ENCODE data around the gene OSBP2. TPM values are rescaled to one million over a fixed set of nuclear protein-coding genes. Genes with fewer than 3 reads are reported as not detected.

OSBP2 gene
- total and polyA plus RNA-seq, 10 donors = 0.38 to 41.4 (median 6.5) TPM

Small RNA genes lying within 50 kb of the gene (microRNA-seq; reads per million reads assigned to microRNA genes)
- gene MIR3200 = 10.2 to 22.8 (median 19.5) reads per million in 3 donors

Small RNA genes lying within 50 kb of the gene (small RNA-seq; reads per million reads assigned to genes)
- gene MIR3200 = 0.07 to 0.48 (median 0.28) reads per million in 4 donors

Other genes starting within 250 kb of the OSBP2 start
- gene SEC14L3, start 222.9 kb upstream of the OSBP2 start, total RNA-seq = not detected
- gene SEC14L3, start 222.9 kb upstream of the OSBP2 start, polyA plus RNA-seq = not detected
- 1 to 10 TPM in 3 of 7 donors, under 1 TPM in 4; 0.18 to 1.6 (median 0.68) TPM for gene SEC14L4, start 189.2 kb upstream of the OSBP2 start, total RNA-seq
- gene SEC14L4, start 189.2 kb upstream of the OSBP2 start, polyA plus RNA-seq = under 1 TPM; 0.03 to 0.29 (median 0.07) TPM
- under 1 TPM in 5 of 7 donors, not detected in 2; 0.16 to 0.56 (median 0.23) TPM for gene SEC14L6, start 148.1 kb upstream of the OSBP2 start, total RNA-seq
- under 1 TPM; 0.03 to 0.06 (median 0.04) TPM for gene SEC14L6, start 148.1 kb upstream of the OSBP2 start, polyA plus RNA-seq
- gene GAL3ST1, start 120.2 kb upstream of the OSBP2 start, total RNA-seq = 1 to 10 TPM in 1 of 7 donors, under 1 TPM in 1, not detected in 5; 0.69 to 2.1 TPM
- under 1 TPM; 0.15 to 0.51 (median 0.17) TPM for gene GAL3ST1, start 120.2 kb upstream of the OSBP2 start, polyA plus RNA-seq
- 10 to 100 TPM; 39.0 to 61.5 (median 49.5) TPM for gene PES1, start 103.0 kb upstream of the OSBP2 start, total RNA-seq
- 10 to 100 TPM; 45.4 to 72.7 (median 49.0) TPM for gene PES1, start 103.0 kb upstream of the OSBP2 start, polyA plus RNA-seq
- 100 to 1,000 TPM in 1 of 7 donors, 10 to 100 TPM in 6; 23.8 to 110 (median 73.7) TPM for gene TCN2, start 87.7 kb upstream of the OSBP2 start, total RNA-seq
- gene TCN2, start 87.7 kb upstream of the OSBP2 start, polyA plus RNA-seq = 10 to 100 TPM in 1 of 3 donors, 1 to 10 TPM in 2; 7.3 to 23.1 (median 9.7) TPM
- gene SLC35E4, start 59.1 kb upstream of the OSBP2 start, total RNA-seq = 1 to 10 TPM; 2.2 to 6.7 (median 4.7) TPM
- 1 to 10 TPM in 1 of 3 donors, under 1 TPM in 2; 0.37 to 1.6 (median 0.94) TPM for gene SLC35E4, start 59.1 kb upstream of the OSBP2 start, polyA plus RNA-seq
- 10 to 100 TPM in 5 of 7 donors, 1 to 10 TPM in 2; 9.5 to 16.3 (median 12.4) TPM for gene DUSP18, start 27.0 kb upstream of the OSBP2 start, total RNA-seq
- gene DUSP18, start 27.0 kb upstream of the OSBP2 start, polyA plus RNA-seq = 1 to 10 TPM; 1.5 to 4.4 (median 2.3) TPM